ENCODE measurements around the gene NMRK1.

DNA sequence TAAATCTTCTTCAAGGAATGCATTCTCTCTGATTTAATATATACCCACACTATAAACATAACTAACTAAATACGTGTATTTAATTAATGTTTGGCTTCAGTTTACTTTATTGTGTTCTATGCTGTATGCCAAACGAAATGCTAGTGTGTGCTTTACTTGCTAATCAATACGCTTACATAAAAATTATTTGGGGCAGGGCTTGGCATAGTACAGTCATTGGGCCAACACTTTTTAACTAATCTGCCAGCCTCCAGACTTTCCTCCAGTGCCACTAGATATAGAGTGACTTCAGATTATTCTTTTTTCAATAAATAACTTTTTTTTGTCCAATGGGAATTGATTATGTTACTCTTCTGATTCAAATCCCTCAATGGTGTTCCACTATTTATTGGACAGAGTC lies 51.2 kb downstream of the NMRK1 start:
- no peak for TF ChIP-seq POLR2A (IDR thresholded peaks at IDR 0.05; ENCODE audit: low read depth, low read length)
- TF ChIP-seq CTCF (IDR thresholded peaks at IDR 0.05; ENCODE audit: extremely low read depth in 1 of 2, insufficient read depth in 1 of 2, low read depth in 1 of 2, low read length in 2 of 2): no peak
- TF ChIP-seq EZH2 (IDR thresholded peaks at IDR 0.05; ENCODE audit: borderline replicate concordance, low read depth, low read length, severe bottlenecking): no peak
- TF ChIP-seq POLR2AphosphoS5 (IDR thresholded peaks at IDR 0.05; ENCODE audit: insufficient read depth, low read depth, low read length): no peak
- no peak for TF ChIP-seq JUN (IDR thresholded peaks at IDR 0.05; ENCODE audit: borderline replicate concordance, insufficient read depth, insufficient read length, low read depth)
- no peak for TF ChIP-seq MAX (IDR thresholded peaks at IDR 0.05; ENCODE audit: insufficient read depth, insufficient read length)
- TF ChIP-seq MYC (IDR thresholded peaks at IDR 0.05; ENCODE audit: low read depth, low read length): no peak
- TF ChIP-seq GATA2 (IDR thresholded peaks at IDR 0.05; ENCODE audit: insufficient read depth, insufficient read length, low read depth, low read length): no peak

All from endothelial cell of umbilical vein (primary cell).